ENCODE data around the gene FARP1.

DNA sequence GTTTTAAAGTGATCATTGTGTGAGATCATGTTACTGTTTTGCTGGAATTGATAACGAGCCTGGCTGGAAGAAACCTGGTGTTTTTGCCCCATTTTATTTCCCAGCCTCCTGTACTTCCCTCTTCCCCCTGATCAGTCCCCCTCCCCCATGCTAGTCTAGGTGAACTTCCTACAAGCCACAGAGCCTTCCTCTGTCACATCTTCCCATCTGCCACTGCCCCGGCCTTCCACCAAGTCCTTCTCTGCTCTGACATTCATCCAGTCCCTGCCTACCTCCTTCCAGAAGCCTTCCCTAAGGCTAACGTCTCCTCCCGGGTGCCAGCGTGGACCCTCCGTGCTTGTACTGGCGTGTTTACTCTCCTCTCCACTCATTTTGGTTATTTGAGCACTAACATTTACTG is 14.3 kb downstream of the FARP1 start:
- TF ChIP-seq FOSL2 (IDR thresholded peaks at IDR 0.05; ENCODE audit: borderline replicate concordance, low read depth), result no peak
- no peak for TF ChIP-seq POLR2AphosphoS5 (IDR thresholded peaks at IDR 0.05; ENCODE audit: low read depth, low read length)
- TF ChIP-seq EZH2phosphoT487 (IDR thresholded peaks at IDR 0.05; ENCODE audit: borderline replicate concordance, low read depth), result no peak
- no peak for TF ChIP-seq RCOR1 (IDR thresholded peaks at IDR 0.05; ENCODE audit: low read length)
- TF ChIP-seq, protein P1, sequence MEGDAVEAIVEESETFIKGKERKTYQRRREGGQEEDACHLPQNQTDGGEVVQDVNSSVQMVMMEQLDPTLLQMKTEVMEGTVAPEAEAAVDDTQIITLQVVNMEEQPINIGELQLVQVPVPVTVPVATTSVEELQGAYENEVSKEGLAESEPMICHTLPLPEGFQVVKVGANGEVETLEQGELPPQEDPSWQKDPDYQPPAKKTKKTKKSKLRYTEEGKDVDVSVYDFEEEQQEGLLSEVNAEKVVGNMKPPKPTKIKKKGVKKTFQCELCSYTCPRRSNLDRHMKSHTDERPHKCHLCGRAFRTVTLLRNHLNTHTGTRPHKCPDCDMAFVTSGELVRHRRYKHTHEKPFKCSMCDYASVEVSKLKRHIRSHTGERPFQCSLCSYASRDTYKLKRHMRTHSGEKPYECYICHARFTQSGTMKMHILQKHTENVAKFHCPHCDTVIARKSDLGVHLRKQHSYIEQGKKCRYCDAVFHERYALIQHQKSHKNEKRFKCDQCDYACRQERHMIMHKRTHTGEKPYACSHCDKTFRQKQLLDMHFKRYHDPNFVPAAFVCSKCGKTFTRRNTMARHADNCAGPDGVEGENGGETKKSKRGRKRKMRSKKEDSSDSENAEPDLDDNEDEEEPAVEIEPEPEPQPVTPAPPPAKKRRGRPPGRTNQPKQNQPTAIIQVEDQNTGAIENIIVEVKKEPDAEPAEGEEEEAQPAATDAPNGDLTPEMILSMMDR (IDR thresholded peaks at IDR 0.05), result no peak
